Nephron (organoid): ENCODE results near the gene TES.
A peak's percentile ranks its signal among the peaks of the same experiment; 100 is the strongest.

Experiments used
- H3K27ac Mint-ChIP-seq, 3 experiments: 2 replicates each; pipeline ENCODE4 v1.8.0; 2020; ENCODE audit warnings: mixed read lengths in 3 of 3, mild to moderate bottlenecking in 2 of 3, moderate library complexity in 1 of 3
- H3K27me3 Mint-ChIP-seq: 2 replicates; pipeline ENCODE4 v1.8.0; 2021; ENCODE audit warnings: low read depth, mild to moderate bottlenecking, moderate library complexity, mixed read lengths
- H3K36me3 Mint-ChIP-seq: 2 replicates; pipeline ENCODE4 v1.8.0; 2020; ENCODE audit warnings: low read depth, mixed read lengths
- H3K4me1 Mint-ChIP-seq: 2 replicates; pipeline ENCODE4 v1.8.0; 2020; ENCODE audit warnings: mixed read lengths
- H3K4me3 Mint-ChIP-seq, 3 experiments: 2 replicates each; pipeline ENCODE4 v1.8.0; 2020; ENCODE audit warnings: mild to moderate bottlenecking in 3 of 3, mixed read lengths in 3 of 3, moderate library complexity in 2 of 3
- H3K9me3 Mint-ChIP-seq: 2 replicates; pipeline ENCODE4 v1.8.0; 2020; ENCODE audit warnings: mixed read lengths
- TF ChIP-seq, protein P1 (sequence below), 3 experiments: fragments of 200-600 bp; sonication (generic); IDR thresholded peaks; one replicate each; pipeline ENCODE4 v1.5.0; 2021; ENCODE audit warnings: antibody characterized with exemption in 3 of 3; ENCODE audit not compliant: unreplicated experiment in 3 of 3

The TES gene

DNA sequence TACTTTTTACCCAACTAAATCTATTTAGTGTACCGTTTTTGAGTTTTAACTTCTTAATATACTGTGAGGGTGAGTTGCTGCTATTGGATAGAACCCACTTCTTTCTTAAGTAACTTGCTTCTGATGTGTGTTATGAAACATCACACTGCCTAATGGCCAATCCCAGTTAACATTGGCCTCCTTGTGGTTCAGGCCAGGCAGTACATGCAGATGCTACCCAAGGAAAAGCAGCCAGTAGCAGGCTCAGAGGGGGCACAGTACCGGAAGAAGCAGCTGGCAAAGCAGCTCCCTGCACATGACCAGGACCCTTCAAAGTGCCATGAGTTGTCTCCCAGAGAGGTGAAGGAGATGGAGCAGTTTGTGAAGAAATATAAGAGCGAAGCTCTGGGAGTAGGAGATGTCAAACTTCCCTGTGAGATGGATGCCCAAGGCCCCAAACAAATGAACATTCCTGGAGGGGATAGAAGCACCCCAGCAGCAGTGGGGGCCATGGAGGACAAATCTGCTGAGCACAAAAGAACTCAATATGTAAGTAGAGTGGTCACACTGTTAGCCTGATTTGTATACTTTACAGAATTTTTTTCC, 39.7 kb downstream of the TES start:
- peaks cover 18% of the 10 kb centered on the region for H3K9me3 Mint-ChIP-seq
- TF ChIP-seq, protein P1, sequence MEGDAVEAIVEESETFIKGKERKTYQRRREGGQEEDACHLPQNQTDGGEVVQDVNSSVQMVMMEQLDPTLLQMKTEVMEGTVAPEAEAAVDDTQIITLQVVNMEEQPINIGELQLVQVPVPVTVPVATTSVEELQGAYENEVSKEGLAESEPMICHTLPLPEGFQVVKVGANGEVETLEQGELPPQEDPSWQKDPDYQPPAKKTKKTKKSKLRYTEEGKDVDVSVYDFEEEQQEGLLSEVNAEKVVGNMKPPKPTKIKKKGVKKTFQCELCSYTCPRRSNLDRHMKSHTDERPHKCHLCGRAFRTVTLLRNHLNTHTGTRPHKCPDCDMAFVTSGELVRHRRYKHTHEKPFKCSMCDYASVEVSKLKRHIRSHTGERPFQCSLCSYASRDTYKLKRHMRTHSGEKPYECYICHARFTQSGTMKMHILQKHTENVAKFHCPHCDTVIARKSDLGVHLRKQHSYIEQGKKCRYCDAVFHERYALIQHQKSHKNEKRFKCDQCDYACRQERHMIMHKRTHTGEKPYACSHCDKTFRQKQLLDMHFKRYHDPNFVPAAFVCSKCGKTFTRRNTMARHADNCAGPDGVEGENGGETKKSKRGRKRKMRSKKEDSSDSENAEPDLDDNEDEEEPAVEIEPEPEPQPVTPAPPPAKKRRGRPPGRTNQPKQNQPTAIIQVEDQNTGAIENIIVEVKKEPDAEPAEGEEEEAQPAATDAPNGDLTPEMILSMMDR (IDR thresholded peaks at IDR 0.05; ENCODE audit: unreplicated experiment in 3 of 3): peak; percentile 20 to 44 (median 30)
- peaks cover 73% of the 10 kb centered on the region for H3K36me3 Mint-ChIP-seq
- H3K4me3 Mint-ChIP-seq: no peak overlapping the region
- no peaks in the 10 kb centered on the region for H3K4me1 Mint-ChIP-seq
- no peak overlapping the region for H3K27ac Mint-ChIP-seq
- H3K27me3 Mint-ChIP-seq: no peaks in the 10 kb centered on the region

DNA sequence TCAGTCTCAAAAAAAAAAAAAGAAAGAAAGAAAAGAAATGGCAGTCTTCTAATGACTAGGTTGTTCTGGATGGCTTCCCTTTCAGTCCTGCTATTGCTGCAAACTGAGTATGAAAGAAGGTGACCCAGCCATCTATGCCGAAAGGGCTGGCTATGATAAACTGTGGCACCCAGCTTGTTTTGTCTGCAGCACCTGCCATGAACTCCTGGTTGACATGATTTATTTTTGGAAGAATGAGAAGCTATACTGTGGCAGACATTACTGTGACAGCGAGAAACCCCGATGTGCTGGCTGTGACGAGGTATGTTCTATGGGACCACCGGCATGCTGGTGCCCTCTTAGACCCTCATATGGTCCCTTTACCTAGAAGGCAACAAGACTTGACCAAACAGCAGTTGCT, 41.3 kb downstream of the TES start:
- Mint-ChIP-seq H3K27me3 (no peaks in the 10 kb centered on the region), H3K9me3 (peaks cover 5% of the 10 kb centered on the region), H3K4me1 (no peaks in the 10 kb centered on the region), H3K27ac (no peak overlapping the region), H3K4me3 (no peak overlapping the region), H3K36me3 (peaks cover 58% of the 10 kb centered on the region)
- TF ChIP-seq, protein P1 (IDR thresholded peaks at IDR 0.05; ENCODE audit: unreplicated experiment in 3 of 3): no peak

DNA sequence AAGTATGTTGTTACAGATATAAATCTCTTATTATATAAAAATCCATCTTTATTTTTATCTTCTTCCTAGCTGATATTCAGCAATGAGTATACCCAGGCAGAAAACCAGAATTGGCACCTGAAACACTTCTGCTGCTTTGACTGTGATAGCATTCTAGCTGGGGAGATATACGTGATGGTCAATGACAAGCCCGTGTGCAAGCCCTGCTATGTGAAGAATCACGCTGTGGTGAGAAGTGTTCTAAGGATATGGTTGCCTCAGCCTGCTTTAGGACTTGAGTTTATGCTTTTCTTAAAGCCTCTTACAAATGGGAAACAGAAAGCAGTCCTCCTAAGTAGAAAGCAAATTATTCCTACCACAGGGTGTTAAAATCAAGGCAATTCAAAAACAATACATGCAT, 41.9 kb downstream of the TES start:
- Mint-ChIP-seq H3K27me3 (no peaks in the 10 kb centered on the region), H3K27ac (no peak overlapping the region), H3K36me3 (peaks cover 56% of the 10 kb centered on the region), H3K4me1 (no peaks in the 10 kb centered on the region), H3K4me3 (no peak overlapping the region), H3K9me3 (peaks cover 2% of the 10 kb centered on the region)
- TF ChIP-seq, protein P1 (IDR thresholded peaks at IDR 0.05; ENCODE audit: unreplicated experiment in 3 of 3): no peak

DNA sequence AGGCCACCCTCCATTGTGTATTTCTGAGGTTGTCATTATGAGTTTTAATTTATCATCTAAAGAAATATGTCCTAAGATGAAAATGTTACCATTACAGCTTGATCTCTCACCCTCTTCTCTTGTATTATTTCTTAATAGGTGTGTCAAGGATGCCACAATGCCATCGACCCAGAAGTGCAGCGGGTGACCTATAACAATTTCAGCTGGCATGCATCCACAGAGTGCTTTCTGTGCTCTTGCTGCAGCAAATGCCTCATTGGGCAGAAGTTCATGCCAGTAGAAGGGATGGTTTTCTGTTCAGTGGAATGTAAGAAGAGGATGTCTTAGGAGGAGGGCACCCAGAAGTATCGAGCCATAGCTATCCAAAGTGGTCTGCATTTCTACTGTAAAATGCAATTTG, 46.8 kb downstream of the TES start:
- Mint-ChIP-seq H3K27ac (no peak overlapping the region), H3K36me3 (peaks cover 31% of the 10 kb centered on the region), H3K9me3 (no peaks in the 10 kb centered on the region)

DNA sequence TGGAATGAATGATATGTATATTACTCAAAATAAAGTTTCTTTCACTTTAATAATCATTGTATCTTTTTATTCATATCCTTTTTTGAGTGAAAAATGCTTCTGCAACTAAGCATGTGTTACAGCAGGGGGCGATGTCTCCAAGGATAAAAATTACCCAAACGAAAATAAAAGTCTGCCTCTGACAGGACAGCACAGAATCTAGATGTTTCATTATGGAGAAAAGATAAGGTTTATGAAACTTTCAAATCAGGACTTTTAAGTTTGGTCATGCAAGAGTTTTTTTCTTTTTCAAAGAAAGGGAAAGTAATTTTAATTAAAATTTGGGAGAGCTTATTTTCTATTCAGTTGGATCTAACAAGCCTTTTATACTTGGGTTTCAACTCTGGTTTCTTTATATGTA, 48.4 kb downstream of the TES start:
- Mint-ChIP-seq H3K27me3 (peaks cover 6% of the 10 kb centered on the region), H3K4me1 (peaks cover 5% of the 10 kb centered on the region), H3K27ac (no peak overlapping the region), H3K36me3 (peaks cover 22% of the 10 kb centered on the region), H3K9me3 (no peaks in the 10 kb centered on the region), H3K4me3 (no peak overlapping the region)
- TF ChIP-seq, protein P1 (IDR thresholded peaks at IDR 0.05; ENCODE audit: unreplicated experiment in 3 of 3): peak; percentile 72 to 90 (median 76)

More for the DNA sequence above, 46.8 kb downstream of the TES start:
- TF ChIP-seq, protein P1 (IDR thresholded peaks at IDR 0.05; ENCODE audit: unreplicated experiment in 3 of 3): no peak
- peaks cover 4% of the 10 kb centered on the region for H3K27me3 Mint-ChIP-seq
- H3K4me3 Mint-ChIP-seq: no peak overlapping the region
- peaks cover 5% of the 10 kb centered on the region for H3K4me1 Mint-ChIP-seq

DNA sequence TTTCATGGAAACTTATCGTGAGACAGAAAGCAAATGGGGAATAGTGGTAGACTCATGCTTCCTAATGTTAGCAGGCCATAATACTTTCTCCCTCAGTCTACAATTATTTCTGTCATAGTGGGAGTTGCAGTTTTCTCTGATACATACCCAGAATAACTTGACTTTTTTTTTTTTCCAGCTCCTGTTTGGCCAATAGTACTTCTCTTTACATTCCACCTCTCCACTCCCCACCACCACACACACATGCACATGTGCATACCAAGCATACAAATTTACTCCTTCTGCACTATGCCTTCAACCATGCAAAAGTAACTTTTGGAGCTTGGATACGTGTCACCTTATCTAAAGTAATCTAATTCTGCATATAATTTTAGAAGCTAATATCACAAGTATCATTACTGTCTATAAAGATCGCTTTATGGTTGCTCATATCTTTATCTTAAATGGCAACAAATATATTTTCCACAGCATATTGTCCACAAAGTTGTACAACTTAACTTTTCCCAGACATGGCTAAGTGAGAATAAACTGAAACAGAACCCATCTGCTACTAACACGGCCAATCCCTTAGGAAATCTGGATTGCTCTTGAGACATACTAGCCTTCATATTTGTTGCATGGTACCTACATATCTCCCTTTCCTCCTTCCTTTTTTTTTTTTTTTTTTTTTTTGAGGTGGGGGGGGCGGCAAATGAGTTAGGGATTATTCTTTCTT, 49.0 kb downstream of the TES start:
- H3K4me3 Mint-ChIP-seq: no peak overlapping the region
- no peaks in the 10 kb centered on the region for H3K9me3 Mint-ChIP-seq
- peaks cover 6% of the 10 kb centered on the region for H3K27me3 Mint-ChIP-seq
- peaks cover 19% of the 10 kb centered on the region for H3K36me3 Mint-ChIP-seq
- H3K27ac Mint-ChIP-seq: no peak overlapping the region
- peaks cover 5% of the 10 kb centered on the region for H3K4me1 Mint-ChIP-seq
- TF ChIP-seq, protein P1 (IDR thresholded peaks at IDR 0.05; ENCODE audit: unreplicated experiment in 3 of 3): no peak
